Measurements from ENCODE around the gene SLC35F6.

Gene SLC35F6

GRCh38 chr2:26722911-26723310 lies 41.2 kb upstream of the SLC35F6 start:
- no peaks in the 10 kb centered on the region for H3K27me3 ChIP-seq (ENCODE audit: low read length)
- H3K9me2 ChIP-seq (replicated peaks; ENCODE audit: insufficient read depth, low read length), result no peaks in the 10 kb centered on the region
- H3F3A ChIP-seq (ENCODE audit: insufficient read depth), result no peaks in the 10 kb centered on the region
- H3K9ac ChIP-seq (ENCODE audit: low read length), result no peak overlapping the region
- TF ChIP-seq EZH2phosphoT487 (conservative IDR thresholded peaks at IDR 0.05; ENCODE audit: low read length), result no peak
- no peak for TF ChIP-seq CTCF (IDR thresholded peaks at IDR 0.05; ENCODE audit: insufficient read depth, low read length, poor library complexity, severe bottlenecking)
- no peak overlapping the region for H3K4me3 ChIP-seq (ENCODE audit: insufficient read depth, low read length, poor library complexity, severe bottlenecking)
- no peaks in the 10 kb centered on the region for H3K9me3 ChIP-seq (ENCODE audit: insufficient read depth, low read length)
- no peaks in the 10 kb centered on the region for H3K79me2 ChIP-seq (ENCODE audit: insufficient read depth, low read length)
- no peak overlapping the region for H3K27ac ChIP-seq (ENCODE audit: low read depth, low read length)
- no peaks in the 10 kb centered on the region for H4K20me1 ChIP-seq (ENCODE audit: low read depth, low read length)
- no peak overlapping the region for H3K4me2 ChIP-seq (ENCODE audit: low read depth, low read length, poor library complexity, severe bottlenecking)
- H2AFZ ChIP-seq (ENCODE audit: low read depth, low read length, severe bottlenecking), result no peak overlapping the region
- H3K36me3 ChIP-seq (ENCODE audit: low read length), result no peaks in the 10 kb centered on the region

- Histone ChIP-seq H3K27ac (ENCODE audit: low read depth, low read length) (no peak overlapping the region), H3K27me3 (ENCODE audit: low read length) (no peaks in the 10 kb centered on the region), H2AFZ (ENCODE audit: low read depth, low read length, severe bottlenecking) (no peak overlapping the region), H3K36me3 (ENCODE audit: low read length) (no peaks in the 10 kb centered on the region), H3K79me2 (ENCODE audit: insufficient read depth, low read length) (no peaks in the 10 kb centered on the region), H3K9me3 (ENCODE audit: insufficient read depth, low read length) (no peaks in the 10 kb centered on the region), H4K20me1 (ENCODE audit: low read depth, low read length) (no peaks in the 10 kb centered on the region), H3K4me2 (ENCODE audit: low read depth, low read length, poor library complexity, severe bottlenecking) (no peak overlapping the region), H3K9ac (ENCODE audit: low read length) (no peak overlapping the region), H3F3A (ENCODE audit: insufficient read depth) (no peaks in the 10 kb centered on the region), H3K4me3 (ENCODE audit: insufficient read depth, low read length, poor library complexity, severe bottlenecking) (no peak overlapping the region), H3K9me2 (replicated peaks; ENCODE audit: insufficient read depth, low read length) (no peaks in the 10 kb centered on the region)
- TF ChIP-seq CTCF (IDR thresholded peaks at IDR 0.05; ENCODE audit: insufficient read depth, low read length, poor library complexity, severe bottlenecking) (no peak), EZH2phosphoT487 (conservative IDR thresholded peaks at IDR 0.05; ENCODE audit: low read length) (no peak)
These were observed 40.6 kb upstream of the SLC35F6 start for GRCh38 chr2:26723475-26723874.

- Histone ChIP-seq H3K9ac (ENCODE audit: low read length) (no peak overlapping the region), H3K27ac (ENCODE audit: low read depth, low read length) (no peak overlapping the region), H2AFZ (ENCODE audit: low read depth, low read length, severe bottlenecking) (no peak overlapping the region), H3K79me2 (ENCODE audit: insufficient read depth, low read length) (no peaks in the 10 kb centered on the region), H3K9me2 (replicated peaks; ENCODE audit: insufficient read depth, low read length) (no peaks in the 10 kb centered on the region), H3K4me2 (ENCODE audit: low read depth, low read length, poor library complexity, severe bottlenecking) (no peak overlapping the region), H3K27me3 (ENCODE audit: low read length) (no peaks in the 10 kb centered on the region), H4K20me1 (ENCODE audit: low read depth, low read length) (no peaks in the 10 kb centered on the region), H3K9me3 (ENCODE audit: insufficient read depth, low read length) (no peaks in the 10 kb centered on the region), H3K36me3 (ENCODE audit: low read length) (no peaks in the 10 kb centered on the region), H3F3A (ENCODE audit: insufficient read depth) (no peaks in the 10 kb centered on the region), H3K4me3 (ENCODE audit: insufficient read depth, low read length, poor library complexity, severe bottlenecking) (no peak overlapping the region)
- TF ChIP-seq EZH2phosphoT487 (conservative IDR thresholded peaks at IDR 0.05; ENCODE audit: low read length) (no peak), CTCF (IDR thresholded peaks at IDR 0.05; ENCODE audit: insufficient read depth, low read length, poor library complexity, severe bottlenecking) (no peak)
These were observed 39.9 kb upstream of the SLC35F6 start for GRCh38 chr2:26723991-26724750.

Measured in SU-DHL-6 (cell line).